Mammary epithelial cell (primary cell): Measurements from ENCODE around the gene RNU6-8.

Experiments
- CTCF ChIP-seq, 2 donors: IDR thresholded peaks in 1 of 2; conservative IDR thresholded peaks in 1 of 2; 2 replicates each; pipeline ENCODE4 v1.5.1; 2011 to 2012; ENCODE audit warnings: inconsistent platforms in 2 of 2, low read length in 2 of 2, mild to moderate bottlenecking in 2 of 2, control low read depth in 1 of 2, low read depth in 1 of 2; ENCODE audit not compliant: insufficient read depth in 1 of 2; ENCODE audit errors: extremely low read depth in 1 of 2
- EZH2 ChIP-seq: IDR thresholded peaks from 2 replicates; pipeline ENCODE4 v1.6.1; 2012; ENCODE audit warnings: low read length, inconsistent platforms, borderline replicate concordance

GRCh38 chr14:32206552-32206951 lies 3.5 kb upstream of the RNU6-8 start:
- TF ChIP-seq CTCF (conservative IDR thresholded peaks at IDR 0.05 in 1 of 2, IDR thresholded peaks at IDR 0.05 in 1 of 2; ENCODE audit: extremely low read depth in 1 of 2, insufficient read depth in 1 of 2, low read depth in 1 of 2, low read length in 2 of 2) (no peak), EZH2 (no peak)
